Ascending aorta (tissue), 2 donors: Measurements from ENCODE around the gene TRAPPC12. TPM values are rescaled to one million over a fixed set of nuclear protein-coding genes. Genes with fewer than 3 reads are reported as not detected.

Experiments
- DNase-seq, 2 donors: peaks; one replicate each; pipeline ENCODE4 v3.0.0-alpha.2; 2019; ENCODE audit warnings: low spot score in 2 of 2
- H3K27ac ChIP-seq, 2 donors: fragments of 200-600 bp; sonication (generic); one replicate each; pipeline ENCODE4 v1.5.1; 2016 to 2017; ENCODE audit warnings: mild to moderate bottlenecking in 1 of 2
- H3K27me3 ChIP-seq: fragments of 200-600 bp; sonication (generic); one replicate; pipeline ENCODE4 v1.5.1; 2017
- H3K36me3 ChIP-seq, 2 donors: fragments of 200-600 bp; sonication (generic); one replicate each; pipeline ENCODE4 v1.5.1; 2016
- H3K4me1 ChIP-seq, 2 donors: fragments of 200-600 bp; sonication (generic); one replicate each; pipeline ENCODE4 v1.5.1; 2016 to 2017; ENCODE audit warnings: mild to moderate bottlenecking in 1 of 2
- H3K4me3 ChIP-seq, 2 donors: fragments of 200-600 bp; sonication (generic); one replicate each; pipeline ENCODE4 v1.5.1; 2016 to 2017; ENCODE audit warnings: mild to moderate bottlenecking in 1 of 2
- H3K9me3 ChIP-seq, 2 donors: fragments of 200-600 bp; sonication (generic); one replicate each; pipeline ENCODE4 v1.5.1; 2016
- CTCF ChIP-seq, 3 experiments: fragments of 200-600 bp in 2 of 3; fragments of 450-650 bp in 1 of 3; sonication (generic) in 2 of 3; IDR thresholded peaks; one replicate each; pipeline ENCODE4 v1.5.1; 2016 to 2019; ENCODE audit warnings: antibody characterized with exemption in 3 of 3, mild to moderate bottlenecking in 1 of 3, moderate library complexity in 1 of 3
- intact Hi-C: fragments of 100-400 bp; cut with DNase I; formaldehyde crosslinking; loops from one replicate; pipeline ENCODE4 v1.15.1; 2023
- total RNA-seq: library from RNA; depleted of rRNA; stranded (reverse); fragments of >200 nt; gene quantifications from one replicate; pipeline ENCODE4 v1.1.0, GENCODE V29; 2016

Gene TRAPPC12
- total RNA-seq = 94.0 TPM

GRCh38 chr2:3379647-3380534 lies at the start of gene TRAPPC12:
TSS of gene TRAPPC12 (plus strand) at chr2:3379694. CDS start at chr2:3387624, 7,930 bp downstream.
- intact Hi-C loops = loop anchor here (1.0 to 10.0 kb wide), 4 partner anchors 82 to 1545 kb away; no protein-coding TSS in a partner anchor
- peak in 2 of 3 experiments; percentile 20 to 54 for TF ChIP-seq CTCF (IDR thresholded peaks at IDR 0.05)
- H3K27ac ChIP-seq = peak within 1 kb of the TSS; percentile 86 to 95
- H3K4me3 ChIP-seq = peak within 1 kb of the TSS; percentile 77 to 81
- peaks cover 3 to 4% of the 10 kb centered on the region in 2 donors for H3K36me3 ChIP-seq
- H3K4me1 ChIP-seq = peaks cover 3 to 19% of the 10 kb centered on the region in 2 donors
- no peaks in the 10 kb centered on the region for H3K9me3 ChIP-seq
- DNase-seq = peak; percentile 57 to 95
- H3K27me3 ChIP-seq = no peaks in the 10 kb centered on the region

- intact Hi-C loops = no loop called here
- TF ChIP-seq CTCF (IDR thresholded peaks at IDR 0.05) = no peak
These were observed 47.4 kb upstream of the TRAPPC12 start for GRCh38 chr2:3332133-3332532.

GRCh38 chr2:3334392-3335345 lies 44.8 kb upstream of the TRAPPC12 start:
- no peak overlapping the region for H3K4me3 ChIP-seq
- no peak for DNase-seq
- H3K9me3 ChIP-seq = no peaks in the 10 kb centered on the region
- peaks cover 7 to 10% of the 10 kb centered on the region in 2 donors for H3K36me3 ChIP-seq
- TF ChIP-seq CTCF (IDR thresholded peaks at IDR 0.05) = no peak
- intact Hi-C loops = no loop called here
- H3K4me1 ChIP-seq = no peaks in the 10 kb centered on the region
- H3K27ac ChIP-seq = no peak overlapping the region
- no peaks in the 10 kb centered on the region for H3K27me3 ChIP-seq

More at GRCh38 chr2:3332133-3332532, 47.4 kb upstream of the TRAPPC12 start:
- no peak for DNase-seq
- no peaks in the 10 kb centered on the region for H3K4me1 ChIP-seq
- no peak overlapping the region for H3K4me3 ChIP-seq
- no peaks in the 10 kb centered on the region for H3K9me3 ChIP-seq
- no peak overlapping the region for H3K27ac ChIP-seq
- peaks cover 7 to 10% of the 10 kb centered on the region in 2 donors for H3K36me3 ChIP-seq
- H3K27me3 ChIP-seq = no peaks in the 10 kb centered on the region

GRCh38 chr2:3336844-3337243 lies 42.6 kb upstream of the TRAPPC12 start:
- Histone ChIP-seq H3K27me3 (no peaks in the 10 kb centered on the region), H3K27ac (no peak overlapping the region), H3K4me1 (no peaks in the 10 kb centered on the region), H3K4me3 (no peak overlapping the region), H3K9me3 (no peaks in the 10 kb centered on the region), H3K36me3 (peaks cover 7 to 12% of the 10 kb centered on the region in 2 donors)
- intact Hi-C loops = no loop called here
- TF ChIP-seq CTCF (IDR thresholded peaks at IDR 0.05) = no peak
- DNase-seq = no peak

- H3K27me3 ChIP-seq = no peaks in the 10 kb centered on the region
- DNase-seq = no peak
- H3K27ac ChIP-seq = no peak overlapping the region
- intact Hi-C loops = no loop called here
- TF ChIP-seq CTCF (IDR thresholded peaks at IDR 0.05) = no peak
- no peaks in the 10 kb centered on the region for H3K4me1 ChIP-seq
- peaks cover 7 to 12% of the 10 kb centered on the region in 2 donors for H3K36me3 ChIP-seq
- H3K4me3 ChIP-seq = no peak overlapping the region
- H3K9me3 ChIP-seq = no peaks in the 10 kb centered on the region
These were observed 41.2 kb upstream of the TRAPPC12 start for GRCh38 chr2:3338340-3338739.
